ENCODE results near the gene HOXA4.

GRCh38 chr7:27141137-27141922, 10.8 kb upstream of the HOXA4 start:
- TF ChIP-seq POLR2A (IDR thresholded peaks at IDR 0.05) (no peak), CTCF (IDR thresholded peaks at IDR 0.05) (no peak)
